HG03342 (cell line): Measurements from ENCODE around the gene PI4K2A.

Experiments used
- ATAC-seq: cut with Tn5 transposase; IDR thresholded peaks from one replicate; pipeline ENCODE4 v1.9.1; 2021; ENCODE audit warnings: mild to moderate bottlenecking, moderate library complexity; ENCODE audit not compliant: unreplicated experiment

The PI4K2A gene

DNA sequence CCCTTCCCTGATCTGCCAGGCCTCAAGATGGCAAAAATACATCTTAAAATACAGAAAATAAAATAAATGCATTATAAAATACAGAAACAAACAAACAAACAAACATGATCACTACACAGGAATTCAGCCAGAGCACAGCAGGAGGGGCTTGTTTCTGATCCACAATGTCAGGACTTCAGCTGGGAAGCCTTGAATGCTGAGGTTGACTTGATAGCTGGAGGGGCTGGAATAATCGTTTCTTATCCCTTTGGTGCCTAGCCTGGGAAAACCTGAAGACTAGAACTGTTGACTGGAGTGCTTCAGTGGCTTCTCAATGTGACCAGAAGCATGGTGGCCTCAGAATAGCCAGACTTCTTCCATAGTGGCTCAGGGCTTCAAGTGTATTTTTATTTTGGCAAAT lies 63.9 kb downstream of the PI4K2A start:
- no peak for ATAC-seq

GRCh38 chr10:97705006-97705670 lies 64.7 kb downstream of the PI4K2A start:
- no peak for ATAC-seq

- ATAC-seq = no peak
Measured at GRCh38 chr10:97707134-97707861, 66.8 kb downstream of the PI4K2A start.

- ATAC-seq = no peak
Measured at GRCh38 chr10:97708167-97708566, 67.7 kb downstream of the PI4K2A start.

DNA sequence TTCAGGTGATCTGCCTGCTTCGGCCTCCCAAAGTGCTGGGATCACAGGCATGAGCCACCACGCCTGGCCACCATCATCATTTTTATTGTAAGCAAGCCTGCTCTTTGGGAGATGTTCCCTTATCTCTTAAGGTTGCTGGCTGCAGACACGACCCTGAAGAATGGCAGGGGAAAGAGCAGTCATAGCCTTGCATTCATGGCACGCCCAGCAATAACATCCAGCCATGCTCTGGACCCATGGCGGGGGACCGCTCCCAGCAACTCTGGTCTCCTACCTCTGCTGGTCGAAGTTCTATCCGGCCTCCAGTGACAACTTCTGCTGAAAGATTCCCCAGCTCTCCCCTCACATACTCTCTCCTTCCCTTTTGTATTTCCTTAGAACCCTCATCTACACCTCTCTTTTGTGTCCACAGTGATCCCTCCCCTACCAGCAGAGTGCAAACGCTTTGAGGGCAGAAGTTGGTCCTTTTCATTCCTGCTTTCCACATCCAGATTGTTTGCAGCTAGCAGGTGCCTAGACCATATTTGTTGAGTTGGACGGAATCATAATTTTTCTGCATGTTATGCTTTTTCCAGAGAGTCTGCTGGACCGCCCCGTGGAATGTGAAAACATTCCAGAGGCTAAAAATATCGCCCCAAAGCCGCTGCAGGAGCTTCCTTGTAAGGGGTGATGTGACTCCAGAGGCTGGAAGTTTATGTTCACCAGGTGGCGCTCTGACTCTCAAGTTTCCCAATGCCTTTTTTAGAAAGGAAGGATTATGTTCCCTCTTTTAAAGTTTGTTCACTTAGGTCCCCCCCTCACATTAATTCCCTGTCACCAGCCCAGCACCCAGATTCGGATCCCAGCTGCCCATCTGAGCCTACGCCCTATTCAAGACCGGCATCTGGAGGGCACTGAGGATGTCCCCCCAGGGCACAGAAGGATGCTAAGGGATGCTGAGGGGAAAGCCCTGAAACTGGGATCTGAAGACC lies 68.8 kb downstream of the PI4K2A start:
- ATAC-seq = no peak

DNA sequence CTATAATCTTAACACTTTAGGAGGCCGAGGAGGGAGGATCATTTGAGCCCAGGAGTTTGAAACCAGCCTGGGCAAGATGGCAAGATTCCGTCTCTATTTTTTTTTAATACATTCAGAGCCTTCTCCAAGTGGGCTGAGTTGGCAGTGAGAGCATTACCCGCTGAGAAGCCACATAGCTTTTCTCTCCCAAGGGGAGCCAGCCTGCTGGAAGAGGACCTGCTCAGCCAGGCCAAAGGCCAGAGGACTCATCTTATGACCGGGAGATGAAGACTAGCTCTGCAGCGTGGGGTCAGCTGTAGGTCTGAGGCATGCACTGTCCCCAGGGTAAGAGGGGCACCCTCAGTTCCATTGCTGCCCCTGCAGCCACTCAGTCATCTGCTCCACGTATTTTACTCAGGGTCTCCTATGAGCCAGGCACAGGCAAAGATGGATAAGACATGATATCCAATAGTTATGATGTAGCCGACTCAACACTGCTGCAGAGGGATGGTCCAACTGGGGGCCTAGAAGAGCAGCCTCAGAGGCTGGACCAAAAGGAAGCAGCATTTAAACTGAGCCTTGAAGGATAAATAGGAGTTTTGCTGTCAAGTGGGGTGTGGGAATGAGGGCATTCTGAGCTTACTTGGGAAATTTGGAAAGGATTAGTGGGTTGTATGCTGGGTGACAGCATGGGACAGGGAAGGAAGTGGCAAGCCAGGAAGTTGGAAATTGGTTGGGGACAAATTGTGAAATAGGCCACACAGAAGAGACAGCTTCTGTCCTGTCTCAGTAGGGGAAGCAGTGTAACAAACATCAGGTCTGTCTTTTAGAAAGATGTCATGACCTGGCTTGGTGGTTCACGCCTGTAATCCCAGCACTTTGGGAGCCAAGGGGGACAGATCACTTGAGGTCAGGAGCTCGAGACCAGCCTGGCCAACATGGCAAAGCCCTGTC lies 71.4 kb downstream of the PI4K2A start:
- no peak for ATAC-seq

DNA sequence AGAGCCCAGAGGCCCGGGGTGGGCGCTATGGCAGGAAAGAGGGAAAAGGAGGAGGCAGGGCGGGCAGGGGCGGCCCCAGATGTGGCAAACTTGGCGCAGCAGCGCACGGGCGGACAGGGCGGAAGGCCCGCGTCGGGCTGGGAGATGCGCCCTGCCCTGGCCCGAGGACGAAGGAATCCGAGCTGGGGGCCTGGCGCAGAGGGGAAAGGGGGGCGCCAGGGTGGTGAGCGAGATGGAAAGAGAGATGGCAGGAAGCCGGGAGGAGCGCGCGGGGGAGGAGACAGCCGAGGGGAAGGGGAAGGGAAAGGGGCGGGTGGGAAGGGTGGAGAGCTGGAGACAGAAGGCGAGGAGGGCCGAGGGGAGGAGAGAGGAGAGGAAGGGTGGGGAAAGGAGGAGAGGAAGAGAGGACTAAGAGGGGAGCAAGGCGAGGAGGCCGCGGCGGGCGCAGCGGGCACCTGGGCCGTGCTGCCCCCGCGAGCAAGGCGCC lies 72.9 kb downstream of the PI4K2A start, which contains the start of gene MARVELD1:
Gene MARVELD1, plus strand, starts transcription at position 392 of the 487 bp plus-strand sequence. CDS start 147 bp downstream, outside the sequence.
- no peak for ATAC-seq

- ATAC-seq = peak; percentile 75
Measured at GRCh38 chr10:97713826-97714400, 73.4 kb downstream of the PI4K2A start.

- ATAC-seq = peak; percentile 39
Measured at GRCh38 chr10:97714401-97715258, 74.2 kb downstream of the PI4K2A start.

DNA sequence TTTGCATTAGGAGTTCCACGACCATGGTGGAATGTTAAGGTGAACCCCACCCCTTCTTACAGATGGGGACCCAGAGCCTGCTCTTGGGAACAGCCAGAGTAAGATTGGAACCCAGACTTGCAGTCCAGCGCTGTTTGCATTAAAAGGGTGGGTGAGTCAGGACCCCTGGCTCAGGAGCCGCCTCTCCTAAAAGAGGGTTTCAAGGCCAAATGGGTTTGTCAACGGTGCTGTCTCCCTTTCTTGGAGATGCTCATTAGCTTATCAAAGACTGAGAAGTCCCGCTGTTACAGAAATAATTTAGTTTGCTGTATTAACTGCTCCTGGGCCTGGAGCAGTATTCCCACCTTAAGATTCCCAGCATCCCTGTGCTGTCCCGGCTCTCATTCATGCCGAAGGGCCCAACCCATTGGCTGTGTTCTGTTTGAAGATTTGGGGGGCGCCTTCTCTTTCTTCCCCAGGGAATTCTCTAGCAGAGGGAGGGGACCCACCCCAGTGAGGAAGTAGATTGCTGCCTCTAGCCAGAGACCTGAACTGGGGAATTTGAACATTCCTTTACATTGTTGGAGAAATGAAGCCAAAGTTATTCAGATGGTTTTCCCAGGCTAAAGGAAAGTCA lies 74.9 kb downstream of the PI4K2A start:
- ATAC-seq = no peak

- no peak for ATAC-seq
Measured at GRCh38 chr10:97717627-97718026, 77.2 kb downstream of the PI4K2A start.

- ATAC-seq = no peak
Measured at GRCh38 chr10:97718178-97718577, 77.7 kb downstream of the PI4K2A start.

DNA sequence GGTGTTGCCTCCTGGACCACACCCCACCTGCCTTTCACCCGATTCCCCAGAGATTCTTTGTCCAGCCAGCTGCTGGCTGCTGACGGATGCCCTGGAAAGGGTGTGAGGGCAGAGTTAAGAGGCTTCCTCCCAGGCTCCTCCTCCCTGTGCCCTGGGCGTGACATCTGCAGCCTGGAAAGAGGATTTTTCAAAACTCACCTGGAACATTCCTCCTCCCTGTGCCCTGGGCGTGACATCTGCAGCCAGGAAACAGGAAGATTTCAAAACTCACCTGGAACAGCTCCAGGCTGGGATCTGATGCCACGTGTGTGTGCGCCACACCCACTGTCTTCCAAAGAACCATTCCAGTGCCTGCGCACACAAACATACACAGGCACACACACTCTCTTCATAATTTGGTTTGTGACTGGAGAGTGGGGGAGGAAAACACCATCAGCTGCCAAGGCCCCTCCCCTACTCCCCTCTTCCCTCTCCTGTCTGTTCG lies 78.2 kb downstream of the PI4K2A start:
- no peak for ATAC-seq

DNA sequence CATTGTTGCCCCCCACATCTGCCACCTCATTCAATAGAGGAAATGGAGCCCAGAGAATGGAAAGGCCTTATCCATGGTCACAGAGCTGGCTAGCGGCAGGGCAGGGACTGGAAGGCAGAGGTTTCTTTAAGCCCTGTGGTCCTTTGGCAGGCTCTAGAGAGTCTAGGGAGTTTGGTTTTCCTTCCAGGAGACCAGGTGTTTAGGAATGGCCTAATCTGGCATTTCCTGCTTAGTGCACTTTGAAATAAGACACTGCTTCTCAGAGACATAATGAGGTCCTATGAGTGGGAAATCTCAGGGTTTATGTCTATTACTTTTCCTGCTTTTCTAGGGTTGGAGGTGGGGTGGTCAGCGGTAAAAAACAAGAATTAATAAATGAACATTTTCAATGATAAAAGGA lies 79.1 kb downstream of the PI4K2A start:
- ATAC-seq = no peak

GRCh38 chr10:97721871-97722780 lies 81.7 kb downstream of the PI4K2A start:
- no peak for ATAC-seq

- ATAC-seq = no peak
Measured at GRCh38 chr10:97723001-97723400, 82.5 kb downstream of the PI4K2A start.

- ATAC-seq = no peak
Measured at GRCh38 chr10:97724341-97724941, 84.0 kb downstream of the PI4K2A start.
